Stimulated activated naive CD8-positive, alpha-beta T cell treated with anti-CD3 and anti-CD28 coated beads, Interleukin-15, Interleukin-2, amounts not matched to agents 100 ng/mL and 50 ng/mL, for 24 hours (primary cell): ENCODE data around the gene PNPO.

Experiments
- H3K27ac Mint-ChIP-seq: one replicate; pipeline ENCODE4 v1.8.0; 2021; ENCODE audit warnings: mild to moderate bottlenecking, mixed read lengths
- H3K27me3 Mint-ChIP-seq: one replicate; pipeline ENCODE4 v1.8.0; 2021; ENCODE audit warnings: mixed read lengths
- H3K36me3 Mint-ChIP-seq: one replicate; pipeline ENCODE4 v1.8.0; 2021; ENCODE audit warnings: low read depth, mixed read lengths
- H3K4me1 Mint-ChIP-seq: one replicate; pipeline ENCODE4 v1.8.0; 2021; ENCODE audit warnings: low read depth, mixed read lengths
- H3K4me3 Mint-ChIP-seq: one replicate; pipeline ENCODE4 v1.8.0; 2021; ENCODE audit warnings: mild to moderate bottlenecking, mixed read lengths
- H3K9me3 Mint-ChIP-seq: one replicate; pipeline ENCODE4 v1.8.0; 2021; ENCODE audit warnings: mixed read lengths

Gene PNPO

DNA sequence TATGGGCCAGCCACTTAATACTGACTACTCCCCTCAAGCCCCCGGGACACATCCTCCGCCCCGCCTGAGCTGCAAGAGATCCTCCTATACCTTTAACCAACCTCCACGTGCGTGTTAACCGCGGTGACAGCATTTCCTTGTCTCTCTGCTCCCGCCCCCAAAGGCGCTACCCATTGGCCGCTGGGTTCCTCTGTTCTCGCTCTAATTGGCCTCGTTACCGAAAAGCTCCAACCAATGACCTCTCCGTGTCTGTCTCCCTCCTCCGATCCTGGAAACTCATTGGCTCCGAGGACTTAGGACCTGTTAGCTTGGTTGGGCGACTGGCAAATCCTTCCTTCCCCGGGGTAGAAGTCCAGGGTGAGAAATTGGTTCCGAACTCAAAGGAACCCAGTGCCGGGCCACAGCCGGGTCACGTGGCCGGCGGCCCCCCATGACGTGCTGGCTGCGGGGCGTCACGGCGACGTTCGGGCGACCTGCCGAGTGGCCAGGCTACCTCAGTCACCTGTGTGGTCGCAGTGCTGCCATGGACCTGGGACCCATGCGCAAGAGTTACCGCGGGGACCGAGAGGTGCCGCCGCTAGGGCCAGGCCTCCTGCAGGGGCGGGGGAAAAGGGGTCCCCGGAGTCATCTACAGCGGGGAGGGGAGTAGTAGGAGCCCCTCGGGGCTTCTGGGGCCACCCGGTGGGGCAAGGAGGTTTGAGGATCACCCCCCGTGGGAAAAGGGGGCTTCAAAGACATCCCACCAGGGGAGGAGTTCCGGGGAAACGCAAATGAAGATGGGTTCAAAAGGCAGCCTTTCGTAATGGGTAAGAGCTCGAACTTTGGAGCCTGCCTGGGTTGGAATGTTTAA, at the start of gene PNPO:
TSS of gene PNPO (plus strand) at position 326 of the 850 bp plus-strand sequence. CDS start at position 431, 105 bp downstream.
- Mint-ChIP-seq H3K27me3 (no peaks in the 10 kb centered on the region), H3K4me1 (peaks cover 76% of the 10 kb centered on the region), H3K27ac (peak within 1 kb of the TSS; percentile 96), H3K36me3 (peaks cover 16% of the 10 kb centered on the region), H3K9me3 (peaks cover 5% of the 10 kb centered on the region), H3K4me3 (peak within 1 kb of the TSS; percentile 90)

DNA sequence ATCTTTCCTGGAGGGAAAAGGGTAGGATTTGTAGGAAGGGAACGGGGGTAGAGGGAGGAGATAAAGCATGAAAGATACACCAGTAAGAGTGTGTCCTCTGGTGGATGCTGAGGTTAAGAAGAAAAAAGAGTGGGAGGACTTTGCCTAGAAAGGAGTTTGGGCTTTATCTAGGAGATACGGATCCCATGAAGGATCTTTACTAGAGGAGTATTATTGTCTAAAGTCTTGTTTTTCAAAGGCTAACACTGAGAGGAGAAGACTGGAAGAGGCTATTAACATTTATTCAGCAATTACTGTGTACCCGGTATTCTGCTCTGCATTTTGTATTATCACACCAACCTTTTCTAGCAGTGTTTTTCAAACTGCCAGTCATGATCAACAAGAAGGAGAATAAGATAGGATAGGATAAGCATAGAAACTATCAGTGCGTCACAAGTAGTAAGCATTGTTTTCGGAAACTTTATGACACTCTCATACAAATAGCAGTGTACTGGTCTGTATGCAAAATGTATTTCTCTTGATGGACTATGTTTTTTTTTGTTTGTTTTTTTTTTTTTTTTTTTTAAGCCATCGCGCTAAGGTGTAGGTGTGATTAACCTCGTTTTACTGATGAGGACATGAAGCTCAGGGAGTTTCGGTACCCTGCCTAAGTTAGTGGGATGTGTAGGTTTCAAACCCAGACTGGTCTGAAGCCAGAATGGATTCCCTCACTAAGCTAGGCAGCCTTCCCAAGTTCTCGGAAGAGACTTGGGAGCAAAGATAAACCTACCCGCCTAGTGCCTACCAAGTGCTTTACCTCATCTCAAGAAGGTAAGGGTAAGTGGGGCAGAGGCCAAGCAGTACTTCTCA, 46.6 kb upstream of the PNPO start:
- no peaks in the 10 kb centered on the region for H3K9me3 Mint-ChIP-seq
- peaks cover 41% of the 10 kb centered on the region for H3K4me1 Mint-ChIP-seq
- H3K4me3 Mint-ChIP-seq: peak overlapping the region; percentile 95
- peak overlapping the region; percentile 91 for H3K27ac Mint-ChIP-seq
- no peaks in the 10 kb centered on the region for H3K27me3 Mint-ChIP-seq
- peaks cover 15% of the 10 kb centered on the region for H3K36me3 Mint-ChIP-seq

DNA sequence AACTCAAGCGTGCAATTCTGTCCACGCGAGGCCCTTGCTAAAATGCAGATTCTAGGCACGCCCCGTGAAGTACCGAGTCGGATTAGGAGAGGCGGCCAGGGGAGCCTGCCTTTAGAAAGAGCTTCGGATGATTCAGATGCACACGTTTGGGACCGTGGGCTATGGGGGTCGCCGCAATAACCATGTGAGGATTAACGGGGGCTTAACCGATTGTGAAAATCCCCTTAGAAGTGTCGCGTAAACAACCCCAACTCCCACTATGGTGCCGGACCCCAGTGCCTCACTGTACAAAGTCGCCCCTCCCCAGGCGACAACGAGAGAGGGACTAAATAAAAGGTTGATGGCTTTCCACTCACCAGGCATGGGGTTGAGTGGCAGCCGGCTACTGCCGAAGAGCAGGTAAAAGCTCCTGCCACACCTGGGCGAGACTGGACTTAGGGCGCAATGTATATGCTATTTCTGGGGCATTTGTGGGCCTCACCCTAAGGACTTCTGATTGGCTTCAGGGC, 46.0 kb upstream of the PNPO start:
- Mint-ChIP-seq H3K9me3 (no peaks in the 10 kb centered on the region), H3K36me3 (peaks cover 19% of the 10 kb centered on the region), H3K27ac (peak overlapping the region; percentile 91), H3K4me3 (peak overlapping the region; percentile 95), H3K4me1 (peaks cover 41% of the 10 kb centered on the region), H3K27me3 (no peaks in the 10 kb centered on the region)

DNA sequence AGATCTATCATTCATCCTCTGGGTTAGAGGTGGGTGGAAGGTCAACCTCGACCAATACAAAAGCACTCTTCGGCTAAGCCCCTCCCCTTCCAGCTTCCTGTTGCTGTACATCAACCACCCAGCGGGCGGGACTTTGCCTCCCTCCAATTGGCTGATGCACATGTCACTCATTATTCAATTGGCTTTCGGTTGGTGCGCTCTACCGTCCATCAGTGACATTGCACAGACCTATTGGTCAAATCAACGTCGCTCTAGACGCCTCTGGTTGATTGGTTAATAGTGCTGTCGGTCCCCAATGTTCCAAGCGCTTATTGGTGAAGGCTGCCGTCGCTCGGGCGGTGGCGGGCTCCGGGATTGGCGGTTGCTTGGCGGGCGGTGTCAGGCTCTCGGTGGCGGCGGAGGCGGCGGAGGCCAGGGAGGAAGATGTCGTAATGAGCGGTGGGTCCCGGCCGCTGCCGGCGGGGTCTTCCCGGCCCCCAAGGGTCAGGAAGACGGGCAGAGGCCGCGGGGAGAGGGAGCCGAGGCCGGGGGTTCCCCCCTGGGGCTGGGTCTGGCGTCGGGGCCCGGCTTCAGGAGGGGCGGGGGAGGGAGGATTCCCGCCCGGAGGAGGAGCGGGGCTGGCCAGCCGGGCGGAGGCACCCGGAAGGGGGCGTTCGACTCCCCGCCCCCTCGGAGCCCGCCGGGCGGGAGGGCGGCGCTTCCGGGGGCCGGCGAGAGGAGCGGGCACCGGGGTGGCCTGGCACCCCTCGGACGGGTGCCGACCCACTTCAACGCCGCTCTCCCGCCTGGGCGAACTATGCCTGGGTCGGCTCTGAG, 45.3 kb upstream of the PNPO start, which contains the start of gene SP2:
TSS of gene SP2 (plus strand) at position 381 of the 816 bp plus-strand sequence. CDS start at position 432, 51 bp downstream.
- Mint-ChIP-seq H3K4me1 (peaks cover 41% of the 10 kb centered on the region), H3K4me3 (peak within 1 kb of the TSS; percentile 95), H3K27me3 (no peaks in the 10 kb centered on the region), H3K27ac (peak within 1 kb of the TSS; percentile 93), H3K9me3 (no peaks in the 10 kb centered on the region), H3K36me3 (peaks cover 23% of the 10 kb centered on the region)

DNA sequence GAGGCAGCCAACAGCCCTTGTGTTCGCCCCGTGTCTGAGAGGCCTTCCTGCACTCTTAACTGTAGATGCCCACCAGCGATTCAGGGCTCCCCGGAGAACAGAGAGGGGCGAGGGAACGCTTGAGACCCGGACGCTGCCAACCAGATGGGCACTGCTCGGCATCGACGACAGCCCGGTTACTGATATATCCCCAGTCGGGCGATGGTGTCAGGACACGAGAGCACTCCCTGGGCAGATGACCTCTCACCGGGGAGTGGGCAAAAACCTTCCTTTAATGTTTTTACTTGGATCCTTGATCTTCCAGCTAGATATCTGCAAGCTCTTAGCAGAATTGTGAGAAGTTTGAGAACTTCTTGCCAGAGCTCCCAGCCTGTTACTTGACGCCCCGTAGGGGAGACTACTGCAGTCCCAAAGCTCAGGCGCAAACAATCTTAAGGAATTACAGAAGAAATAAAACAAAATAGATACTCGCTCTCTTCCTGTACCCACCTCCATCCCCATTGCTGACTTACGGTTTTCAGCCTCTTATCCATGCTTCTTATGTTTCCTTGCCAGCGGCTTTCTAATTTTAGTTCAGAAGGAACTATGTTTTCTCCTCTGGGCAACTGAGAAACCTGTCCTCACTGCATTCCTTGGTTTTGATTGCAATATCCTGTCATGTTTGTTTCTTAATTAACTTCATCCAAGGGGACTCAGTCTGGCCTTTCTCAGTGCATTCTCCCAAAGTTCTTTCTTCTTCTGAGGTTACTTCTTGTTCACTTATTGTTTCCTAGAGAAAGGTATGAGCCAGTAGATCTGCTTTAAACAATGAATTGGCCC, 44.5 kb upstream of the PNPO start:
- Mint-ChIP-seq H3K36me3 (peaks cover 23% of the 10 kb centered on the region), H3K27ac (peak overlapping the region; percentile 93), H3K9me3 (no peaks in the 10 kb centered on the region), H3K27me3 (no peaks in the 10 kb centered on the region), H3K4me1 (peaks cover 41% of the 10 kb centered on the region), H3K4me3 (peak overlapping the region; percentile 91)

DNA sequence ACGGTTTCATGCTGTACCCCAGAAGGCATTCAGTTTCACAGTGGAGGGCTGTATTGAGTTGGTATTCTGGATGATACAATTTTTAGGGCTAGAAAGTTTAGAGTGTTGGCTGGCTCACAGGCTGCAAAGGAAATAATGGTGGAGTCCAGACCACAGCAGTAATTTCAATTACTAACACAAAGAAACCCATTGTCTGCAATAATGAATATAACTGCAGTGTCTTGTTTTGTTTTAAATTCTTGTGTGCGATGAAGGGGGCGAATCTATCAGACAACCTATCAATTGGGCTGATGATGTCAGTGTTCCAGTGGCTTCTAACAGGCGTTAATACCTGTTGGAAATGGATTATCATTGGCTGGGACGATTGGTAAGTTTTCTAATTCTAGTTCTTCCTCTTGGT, 43.8 kb upstream of the PNPO start:
- H3K9me3 Mint-ChIP-seq: no peaks in the 10 kb centered on the region
- H3K4me3 Mint-ChIP-seq: peak overlapping the region; percentile 91
- peaks cover 29% of the 10 kb centered on the region for H3K36me3 Mint-ChIP-seq
- peak overlapping the region; percentile 93 for H3K27ac Mint-ChIP-seq
- H3K27me3 Mint-ChIP-seq: no peaks in the 10 kb centered on the region
- H3K4me1 Mint-ChIP-seq: peaks cover 47% of the 10 kb centered on the region

DNA sequence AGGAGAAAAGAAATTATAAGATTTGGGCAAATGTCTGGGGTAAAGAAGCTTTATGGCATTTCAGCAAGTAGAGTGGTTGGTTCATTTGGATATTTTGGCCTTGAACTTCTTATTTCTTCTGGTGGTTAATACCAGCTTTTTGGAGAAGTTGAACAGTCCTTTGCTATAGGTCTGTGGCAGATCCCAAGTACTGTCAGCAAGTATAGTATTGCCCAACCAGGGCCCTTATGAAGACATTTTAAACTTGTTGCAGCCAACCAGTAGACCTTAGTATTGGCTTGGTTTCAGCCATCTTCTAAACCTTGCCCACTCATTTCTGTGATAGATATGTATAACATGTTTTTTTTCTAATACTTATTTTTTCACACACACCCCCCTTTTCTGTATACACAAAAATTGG, 43.1 kb upstream of the PNPO start:
- no peaks in the 10 kb centered on the region for H3K27me3 Mint-ChIP-seq

DNA sequence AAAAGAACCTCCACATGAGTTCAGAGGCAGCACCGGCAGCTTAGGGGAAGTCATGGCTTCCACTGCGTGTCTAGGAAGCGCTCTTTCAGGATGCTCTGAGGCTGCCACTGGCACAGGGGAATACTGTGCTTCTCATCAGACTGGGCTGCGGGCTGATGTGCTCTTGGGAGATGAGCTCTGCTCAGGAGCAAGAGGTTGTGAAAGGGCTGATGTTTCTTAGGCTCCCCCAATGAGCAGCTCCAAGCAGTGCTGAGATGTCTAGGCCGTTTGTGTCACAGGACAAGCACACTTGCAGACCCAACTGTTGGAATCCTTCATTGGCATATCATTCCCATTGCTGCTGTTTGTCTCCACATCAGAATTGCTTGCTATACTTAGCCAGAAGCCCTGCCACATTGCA, 41.7 kb upstream of the PNPO start:
- Mint-ChIP-seq H3K9me3 (no peaks in the 10 kb centered on the region), H3K27me3 (no peaks in the 10 kb centered on the region), H3K4me1 (peaks cover 36% of the 10 kb centered on the region), H3K4me3 (no peak overlapping the region), H3K36me3 (peaks cover 34% of the 10 kb centered on the region), H3K27ac (no peak overlapping the region)

More for the DNA sequence above, 43.1 kb upstream of the PNPO start:
- H3K27ac Mint-ChIP-seq: no peak overlapping the region
- peaks cover 29% of the 10 kb centered on the region for H3K36me3 Mint-ChIP-seq
- H3K4me1 Mint-ChIP-seq: peaks cover 47% of the 10 kb centered on the region
- H3K4me3 Mint-ChIP-seq: no peak overlapping the region
- H3K9me3 Mint-ChIP-seq: no peaks in the 10 kb centered on the region

DNA sequence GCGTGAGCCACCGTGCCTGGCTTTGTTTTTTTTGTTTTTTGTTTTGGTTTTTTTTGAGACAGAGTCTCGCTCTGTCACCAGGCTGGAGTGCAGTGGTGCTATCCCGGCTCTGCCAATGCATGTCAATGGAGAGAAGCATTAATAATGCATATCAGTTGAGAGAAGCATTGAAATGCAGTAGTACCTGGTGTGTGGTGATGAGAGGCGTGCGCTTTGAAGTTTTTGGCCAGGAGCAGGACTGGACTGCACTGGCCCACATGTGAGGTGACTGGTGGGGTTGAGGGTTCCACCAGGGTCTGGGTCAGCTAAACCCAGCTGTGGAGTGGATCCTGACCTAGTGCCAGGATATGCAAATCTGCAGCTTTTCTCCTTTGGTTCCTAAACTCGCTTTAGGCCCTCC, 39.9 kb upstream of the PNPO start:
- Mint-ChIP-seq H3K9me3 (no peaks in the 10 kb centered on the region), H3K27ac (no peak overlapping the region), H3K36me3 (peaks cover 34% of the 10 kb centered on the region), H3K4me1 (peaks cover 32% of the 10 kb centered on the region), H3K27me3 (no peaks in the 10 kb centered on the region), H3K4me3 (no peak overlapping the region)

DNA sequence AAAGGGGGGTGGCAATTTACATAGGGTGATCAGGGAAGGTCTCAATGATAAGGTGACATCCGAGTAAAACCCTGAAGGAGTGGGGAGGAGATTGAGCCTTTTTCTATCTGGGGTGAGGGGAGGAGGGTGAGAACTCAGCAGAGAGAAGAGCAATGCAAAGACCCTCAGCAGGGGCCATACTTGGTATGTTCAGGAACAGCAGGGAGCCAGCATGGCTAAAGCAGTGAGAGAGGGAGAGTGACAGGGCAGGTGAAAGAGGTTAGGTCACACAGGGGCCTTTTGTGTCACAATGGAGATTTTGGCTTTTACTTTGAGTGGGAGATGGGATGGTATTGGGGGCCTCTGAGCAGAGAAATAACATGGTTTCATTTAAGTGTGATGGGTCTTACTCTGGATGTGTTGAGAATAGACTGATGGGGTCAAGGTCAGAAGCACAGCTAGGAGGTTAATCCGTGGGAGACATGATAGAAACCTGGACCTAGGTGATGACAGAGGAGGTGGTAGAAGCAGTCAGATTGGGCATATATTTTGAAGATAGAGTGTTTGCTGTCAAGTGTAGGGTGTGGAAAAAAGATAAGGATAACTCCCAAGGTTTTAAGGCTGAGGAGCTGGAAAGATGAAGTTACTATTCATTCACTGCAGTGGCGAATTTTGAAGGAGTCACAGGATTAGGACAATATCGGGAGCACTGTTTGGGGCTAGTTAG, 39.2 kb upstream of the PNPO start:
- no peak overlapping the region for H3K4me3 Mint-ChIP-seq
- H3K9me3 Mint-ChIP-seq: no peaks in the 10 kb centered on the region
- H3K4me1 Mint-ChIP-seq: peaks cover 33% of the 10 kb centered on the region
- H3K36me3 Mint-ChIP-seq: peaks cover 35% of the 10 kb centered on the region
- H3K27ac Mint-ChIP-seq: no peak overlapping the region
- H3K27me3 Mint-ChIP-seq: no peaks in the 10 kb centered on the region

DNA sequence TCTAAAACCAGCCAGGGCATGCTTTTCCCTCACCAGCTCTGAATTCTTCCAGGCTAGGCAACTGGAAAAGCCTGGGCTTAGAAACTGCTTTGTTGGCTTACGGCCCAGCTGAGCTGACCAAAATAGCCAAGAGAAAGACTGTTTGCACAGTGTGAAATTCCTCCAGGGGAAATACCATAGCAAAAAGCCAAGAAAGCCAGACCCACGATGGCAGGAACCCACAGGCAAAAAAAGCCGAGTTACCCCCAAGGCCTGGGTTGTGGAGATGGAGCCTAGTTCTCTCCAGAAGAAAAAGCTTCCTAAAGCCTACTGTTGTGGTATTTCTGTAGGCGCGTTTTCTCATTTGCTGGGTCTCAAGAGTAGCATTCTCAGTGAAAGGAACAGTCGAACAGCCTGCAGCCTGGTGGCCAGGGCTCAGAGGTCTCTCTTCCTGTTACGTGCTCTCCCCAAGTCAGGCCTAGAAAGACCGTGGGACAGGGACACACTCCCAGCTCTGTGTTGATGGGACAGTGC, 36.1 kb upstream of the PNPO start:
- Mint-ChIP-seq H3K4me3 (no peak overlapping the region), H3K27me3 (no peaks in the 10 kb centered on the region), H3K9me3 (no peaks in the 10 kb centered on the region), H3K36me3 (peaks cover 29% of the 10 kb centered on the region), H3K27ac (no peak overlapping the region), H3K4me1 (peaks cover 26% of the 10 kb centered on the region)

DNA sequence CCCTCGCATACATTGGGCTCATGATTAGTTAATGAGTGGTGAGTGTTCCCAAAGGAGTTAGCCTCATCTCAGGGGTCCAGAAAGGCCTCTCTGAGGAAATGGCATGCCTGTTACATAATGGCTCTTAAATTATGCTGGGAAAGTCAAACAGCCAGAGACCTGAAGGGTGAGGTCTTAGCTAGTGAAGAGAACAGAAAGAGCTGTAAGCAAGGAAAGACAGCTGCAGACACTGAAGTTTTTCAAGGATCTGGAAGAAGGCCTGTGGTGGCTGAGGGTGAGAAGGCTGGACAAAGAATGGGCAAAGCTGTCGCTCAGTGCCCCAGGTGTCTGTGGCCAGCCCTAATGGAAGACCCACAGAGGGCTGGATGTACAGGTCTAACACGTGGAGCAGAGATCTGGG, 34.9 kb upstream of the PNPO start:
- no peak overlapping the region for H3K4me3 Mint-ChIP-seq
- peaks cover 25% of the 10 kb centered on the region for H3K36me3 Mint-ChIP-seq
- no peaks in the 10 kb centered on the region for H3K27me3 Mint-ChIP-seq
- H3K27ac Mint-ChIP-seq: no peak overlapping the region
- peaks cover 26% of the 10 kb centered on the region for H3K4me1 Mint-ChIP-seq
- H3K9me3 Mint-ChIP-seq: no peaks in the 10 kb centered on the region

DNA sequence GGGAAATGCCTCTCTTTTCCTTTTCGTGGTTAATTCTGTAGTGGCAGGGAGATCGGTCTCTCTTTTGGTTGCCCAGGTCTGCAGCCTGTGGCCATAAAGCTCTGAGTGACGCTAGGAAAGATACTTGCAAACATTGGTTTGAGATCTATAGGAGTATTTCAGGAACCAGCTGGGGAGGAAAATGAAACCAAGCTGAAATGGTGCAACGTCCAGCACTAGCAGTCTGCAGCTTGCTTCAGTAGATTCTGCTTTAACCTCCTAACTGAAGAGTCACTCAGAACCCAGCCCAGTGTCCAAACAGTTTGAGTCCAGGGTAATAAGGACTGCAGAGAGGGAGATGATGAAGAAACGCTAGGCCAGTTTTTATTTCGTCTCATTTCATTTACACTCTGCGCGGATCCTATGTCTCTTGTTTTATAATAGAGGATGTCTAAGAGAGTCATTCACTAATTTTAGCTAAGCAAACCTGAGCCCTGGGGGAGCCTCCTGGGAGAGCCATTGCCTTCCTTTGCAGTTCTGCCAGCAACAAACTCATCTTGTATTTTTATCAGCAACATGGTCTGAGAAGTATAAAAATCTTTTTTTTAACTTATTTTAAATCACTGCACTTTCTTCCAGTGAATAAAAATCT, 33.3 kb upstream of the PNPO start:
- Mint-ChIP-seq H3K27me3 (no peaks in the 10 kb centered on the region), H3K4me3 (no peak overlapping the region), H3K9me3 (no peaks in the 10 kb centered on the region), H3K27ac (no peak overlapping the region), H3K36me3 (peaks cover 19% of the 10 kb centered on the region), H3K4me1 (peaks cover 15% of the 10 kb centered on the region)
